GM21360 (cell line): ENCODE data around the gene CXXC1.
"Not testable (repeated sequence)": the region's sequence is repeated elsewhere in the genome, so short reads cannot be mapped to it uniquely, and the experiment has no call there.

Source experiments
- ATAC-seq: cut with Tn5 transposase; IDR thresholded peaks from one replicate; pipeline ENCODE4 v1.9.1; 2021; ENCODE audit warnings: mild to moderate bottlenecking, moderate library complexity; ENCODE audit not compliant: unreplicated experiment

CXXC1 gene

GRCh38 chr18:50298443-50299284 is 11.2 kb upstream of the CXXC1 start:
- ATAC-seq, result no peak

GRCh38 chr18:50297621-50298442 is 10.3 kb upstream of the CXXC1 start:
- ATAC-seq, result peak; percentile 98

GRCh38 chr18:50293039-50293438 is 5.5 kb upstream of the CXXC1 start:
- no peak for ATAC-seq

- ATAC-seq, result no peak
Measured at GRCh38 chr18:50289108-50289443, 1.6 kb upstream of the CXXC1 start.

- ATAC-seq, result not testable (repeated sequence)
Measured at GRCh38 chr18:50288348-50289107, 1.0 kb upstream of the CXXC1 start.

- peak; percentile 1 for ATAC-seq
Measured at GRCh38 chr18:50287028-50287440, 458 bp downstream of the CXXC1 start.

- no peak for ATAC-seq
Measured at GRCh38 chr18:50286391-50287027, 983 bp downstream of the CXXC1 start.

GRCh38 chr18:50285631-50286321 is 1.7 kb downstream of the CXXC1 start:
- no peak for ATAC-seq

- ATAC-seq, result no peak
Measured at GRCh38 chr18:50285071-50285470, 2.4 kb downstream of the CXXC1 start.

GRCh38 chr18:50284255-50284885 is 3.1 kb downstream of the CXXC1 start:
- ATAC-seq, result no peak

- ATAC-seq, result no peak
Measured at GRCh38 chr18:50283469-50284209, 3.9 kb downstream of the CXXC1 start.

- ATAC-seq, result no peak
Measured at GRCh38 chr18:50282521-50283335, 4.8 kb downstream of the CXXC1 start.

GRCh38 chr18:50281972-50282520 is 5.4 kb downstream of the CXXC1 start:
- ATAC-seq, result no peak

- ATAC-seq, result peak; percentile 87
Measured at GRCh38 chr18:50281295-50281971, 6.1 kb downstream of the CXXC1 start, which contains the start of gene MBD1. Gene MBD1, minus strand, starts transcription at chr18:50281523. Its CDS starts 1,531 bp downstream, at chr18:50279992.

- ATAC-seq, result no peak
Measured at GRCh38 chr18:50280707-50281294, 6.7 kb downstream of the CXXC1 start.

- no peak for ATAC-seq
Measured at GRCh38 chr18:50279752-50280151, 7.7 kb downstream of the CXXC1 start.

GRCh38 chr18:50277942-50278341 is 9.6 kb downstream of the CXXC1 start:
- ATAC-seq, result no peak
